HepG2 (cell line): ENCODE results near the gene SCRT2. TPM values are rescaled to one million over a fixed set of nuclear protein-coding genes. Genes with fewer than 3 reads are reported as not detected.

Experiments
- ATAC-seq: fragments of 200-7000 bp; cut with Tn5 transposase; 3 replicates; pipeline ENCODE4 v1.9.1; 2020; ENCODE audit warnings: mild to moderate bottlenecking, moderate library complexity
- BruUV-seq: library from RNA; stranded (reverse); fragments of 400-500 nt; replicated peaks from 2 replicates; lab custom pipeline; 2021; lab: Mats Ljungman, UMichigan
- CTCF ChIA-PET: fragments of 300-600 bp; formaldehyde crosslinking; extraction: SDS; loops from one replicate; lab custom pipeline; 2021; ENCODE audit warnings: low total read pairs, inconsistent platforms, low intra/inter-chr PET ratio; lab: Yijun Ruan, JAX
- POLR2A ChIA-PET: fragments of 350-600 bp; sonication (Branson Sonifier 250); formaldehyde crosslinking; loops from one replicate; lab custom pipeline; 2020; ENCODE audit warnings: antibody characterized with exemption, inconsistent platforms; lab: Yijun Ruan, JAX
- DNase-seq: peaks from one replicate; pipeline ENCODE4 v3.0.0-alpha.2; 2015; ENCODE audit warnings: low spot score
- FAIRE-seq: peaks from 3 replicates; lab custom pipeline; 2011; peaks lifted over from hg19 to GRCh38; lab: Jason Lieb, UNC
- H2AFZ ChIP-seq: one replicate; pipeline ENCODE4 v1.6.1; 2011; ENCODE audit warnings: low read length, inconsistent platforms
- H3K27ac ChIP-seq: fragments of 300-600 bp; 3 replicates; pipeline ENCODE4 v1.8.0; 2011; ENCODE audit warnings: mixed run types, mild to moderate bottlenecking, mixed read lengths, low read length, inconsistent platforms; ENCODE audit not compliant: insufficient read depth; ENCODE audit errors: extremely low read length
- H3K27me3 ChIP-seq, 2 experiments: fragments of 200-600 bp in 1 of 2; 2 replicates in 1 of 2; 3 replicates in 1 of 2; pipeline versions ENCODE4 v1.6.0 to v1.8.0; 2011; ENCODE audit warnings: low read length in 2 of 2, mild to moderate bottlenecking in 2 of 2, moderate library complexity in 2 of 2, inconsistent platforms in 1 of 2; ENCODE audit not compliant: insufficient read depth in 2 of 2, control insufficient read depth in 1 of 2
- H3K36me3 ChIP-seq, 2 experiments: fragments of 200-600 bp in 1 of 2; replicated peaks in 1 of 2; 2 replicates in 1 of 2; 3 replicates in 1 of 2; pipeline versions ENCODE4 v1.5.1 to v1.8.0; 2011; ENCODE audit warnings: low read length in 2 of 2, inconsistent platforms in 1 of 2; ENCODE audit not compliant: insufficient read depth in 2 of 2, control insufficient read depth in 1 of 2
- H3K4me1 ChIP-seq: 2 replicates; pipeline ENCODE4 v1.5.1; 2012; ENCODE audit warnings: low read length, inconsistent platforms; ENCODE audit not compliant: insufficient read depth
- H3K4me2 ChIP-seq: 2 replicates; pipeline ENCODE4 v1.6.0; 2011; ENCODE audit warnings: low read depth, low read length, inconsistent platforms
- H3K4me3 ChIP-seq, 3 experiments: fragments of 200-600 bp in 1 of 3; sonication (generic), shearing (Covaris generic) in 1 of 3; replicated peaks in 1 of 3; 2 replicates each; pipeline ENCODE4 v1.5.1; 2011 to 2016; ENCODE audit warnings: low read length in 3 of 3, inconsistent platforms in 2 of 3, low read depth in 2 of 3, mild to moderate bottlenecking in 2 of 3, control low read depth in 1 of 3, mixed read lengths in 1 of 3; ENCODE audit not compliant: insufficient read depth in 1 of 3
- H3K79me2 ChIP-seq: one replicate; pipeline ENCODE4 v1.6.1; 2011; ENCODE audit warnings: low read length, inconsistent platforms; ENCODE audit not compliant: insufficient read depth
- H3K9ac ChIP-seq: 2 replicates; pipeline ENCODE4 v1.6.0; 2011; ENCODE audit warnings: mild to moderate bottlenecking, low read depth, low read length, inconsistent platforms; ENCODE audit not compliant: insufficient read depth
- H3K9me3 ChIP-seq: 2 replicates; pipeline ENCODE4 v1.5.1; 2012; ENCODE audit warnings: mild to moderate bottlenecking, low read length
- H4K20me1 ChIP-seq: 2 replicates; pipeline ENCODE4 v1.6.0; 2011; ENCODE audit warnings: inconsistent platforms, mild to moderate bottlenecking, low read length, moderate library complexity; ENCODE audit not compliant: insufficient read depth
- ARID5B ChIP-seq: IDR thresholded peaks from 2 replicates; pipeline ENCODE4 v1.4.0; 2020; ENCODE audit warnings: mild to moderate bottlenecking, missing genetic modification reagents
- CREBL2 ChIP-seq: sonication (generic); formaldehyde crosslinking; IDR thresholded peaks from 2 replicates; pipeline ENCODE4 v1.8.1; 2023; ENCODE audit warnings: missing genetic modification reagents, mild to moderate bottlenecking, borderline replicate concordance
- FOXO4 ChIP-seq: sonication (generic); formaldehyde crosslinking; conservative IDR thresholded peaks from 2 replicates; pipeline ENCODE4 v1.8.1; 2023; ENCODE audit warnings: missing genetic modification reagents
- GPBP1L1 ChIP-seq: sonication (generic); formaldehyde crosslinking; IDR thresholded peaks from 2 replicates; pipeline ENCODE4 v1.5.0; 2020; ENCODE audit warnings: mild to moderate bottlenecking, missing genetic modification reagents
- HMGA1 ChIP-seq: sonication (generic); formaldehyde crosslinking; conservative IDR thresholded peaks from 2 replicates; pipeline ENCODE4 v1.4.0; 2020; ENCODE audit warnings: missing genetic modification reagents
- MIER3 ChIP-seq: IDR thresholded peaks from 2 replicates; pipeline ENCODE4 v1.6.1; 2016; ENCODE audit warnings: missing compliant biosample characterization, borderline replicate concordance
- SALL2 ChIP-seq: sonication (generic); formaldehyde crosslinking; IDR thresholded peaks from 2 replicates; pipeline ENCODE4 v1.8.1; 2023; ENCODE audit warnings: mild to moderate bottlenecking, missing genetic modification reagents, inconsistent platforms
- SAP130 ChIP-seq: IDR thresholded peaks from 2 replicates; pipeline ENCODE4 v1.6.1; 2016; ENCODE audit warnings: low read depth
- TEAD2 ChIP-seq: sonication (generic); formaldehyde crosslinking; IDR thresholded peaks from 2 replicates; pipeline ENCODE4 v1.9.0; 2021; ENCODE audit warnings: missing genetic modification reagents
- TEF ChIP-seq: sonication (generic); formaldehyde crosslinking; IDR thresholded peaks from 2 replicates; pipeline ENCODE4 v1.5.0; 2020; ENCODE audit warnings: missing genetic modification reagents
- ZBTB21 ChIP-seq: sonication (generic); formaldehyde crosslinking; IDR thresholded peaks from 2 replicates; pipeline ENCODE4 v1.4.0; 2020; ENCODE audit warnings: missing genetic modification reagents
- ZFP36L1 ChIP-seq: sonication (generic); formaldehyde crosslinking; IDR thresholded peaks from 2 replicates; pipeline ENCODE4 v1.8.0; 2022; ENCODE audit warnings: mild to moderate bottlenecking, missing genetic modification reagents, moderate library complexity
- ZNF235 ChIP-seq: sonication (generic); formaldehyde crosslinking; IDR thresholded peaks from 2 replicates; pipeline ENCODE4 v1.8.1; 2023; ENCODE audit warnings: mild to moderate bottlenecking, missing genetic modification reagents, borderline replicate concordance
- ZNF724P ChIP-seq: sonication (generic); formaldehyde crosslinking; IDR thresholded peaks from 2 replicates; pipeline ENCODE4 v1.8.0; 2022; ENCODE audit warnings: missing genetic modification reagents, borderline replicate concordance
- ZNF777 ChIP-seq: sonication (generic); formaldehyde crosslinking; IDR thresholded peaks from 2 replicates; pipeline ENCODE4 v1.4.0; 2020; ENCODE audit warnings: missing genetic modification reagents
- WGBS: methylation state at CpG from one replicate; pipeline ENCODE4 v1.1.6; 2017; ENCODE audit warnings: low lambda C conversion rate; 5-methylcytosine and 5-hydroxymethylcytosine counted together
- in situ Hi-C: cut with HindIII; loops from 2 replicates; pipeline ENCODE4 v1.10.0; 2017; ENCODE audit warnings: low pct_unique_long_range_greater_than_20kb; ENCODE audit not compliant: extremely low pct_ligation_motif_present
- intact Hi-C: fragments of 100-400 bp; cut with micrococcal nuclease; formaldehyde crosslinking; loops from one replicate; pipeline ENCODE4 v1.10.0; 2022; ENCODE audit not compliant: unreplicated experiment
- polyA plus RNA-seq, 8 experiments: library from polyadenylated mRNA; depleted of rRNA in 3 of 8; stranded (reverse) in 7 of 8; unstranded in 1 of 8; fragments of >200 nt; fragmentation: Illumina TruSeq in 4 of 8; extraction: Trizol in 4 of 8; gene quantifications; 2 replicates each; pipeline versions ENCODE4 v1.2.1 to v1.2.3, GENCODE V29; 2011 to 2016; ENCODE audit warnings: low read depth in 4 of 8, missing spikeins in 1 of 8, mixed read lengths in 1 of 8; ENCODE audit not compliant: insufficient read depth in 1 of 8
- total RNA-seq, 5 experiments: library from RNA; depleted of rRNA; stranded (reverse); fragments of >200 nt; fragmentation: Illumina TruSeq; extraction: Trizol; gene quantifications; 2 replicates each; pipeline ENCODE4 v1.2.3, GENCODE V29; 2016; ENCODE audit warnings: low read depth in 1 of 5

Gene SCRT2
- total and polyA plus RNA-seq, 2 of the 13 experiments (the other 11 are each of a cell fraction or from before 2014, with no cell fraction given) = not detected

- no peak for TF ChIP-seq TEF
- no peak for TF ChIP-seq ZNF724P
- no peak for TF ChIP-seq SAP130
- TF ChIP-seq ZNF777 (CRISPR knock-in tag) = no peak
- no peak for TF ChIP-seq ZBTB21 (CRISPR knock-in tag)
Measured at GRCh38 chr20:667351-668034, 8.1 kb downstream of the SCRT2 start (continued).

GRCh38 chr20:666877-667276 is 8.7 kb downstream of the SCRT2 start:
- BruUV-seq = no TSS peak
- H3K27me3 ChIP-seq = peaks cover 10 to 65% of the 10 kb centered on the region in 2 experiments; a peak in 4 of 5 replicates
- TF ChIP-seq ZFP36L1 = no peak
- no peak for TF ChIP-seq TEAD2
- no peak for TF ChIP-seq MIER3 (CRISPR knock-in tag)
- TF ChIP-seq ARID5B (CRISPR knock-in tag) = no peak
- TF ChIP-seq CREBL2 (CRISPR knock-in tag) = no peak
- no peak for TF ChIP-seq HMGA1 (CRISPR knock-in tag)
- TF ChIP-seq GPBP1L1 (CRISPR knock-in tag) = no peak
- TF ChIP-seq FOXO4 (CRISPR knock-in tag) = no peak
- no peak for TF ChIP-seq SALL2 (CRISPR knock-in tag)
- no peak for TF ChIP-seq ZNF235 (CRISPR knock-in tag)

More at GRCh38 chr20:666877-667276, 8.7 kb downstream of the SCRT2 start:
- in situ Hi-C loops = no loop called here
- DNase-seq (no peak), FAIRE-seq (no peak), ATAC-seq (no peak)
- Histone ChIP-seq H3K27ac (no peak overlapping the region), H3K9me3 (no peaks in the 10 kb centered on the region), H2AFZ (no peak overlapping the region), H3K36me3 (no peaks in the 10 kb centered on the region), H3K79me2 (no peaks in the 10 kb centered on the region), H3K4me2 (no peak overlapping the region), H3K4me1 (peaks cover 11% of the 10 kb centered on the region), H3K4me3 (no peak overlapping the region), H4K20me1 (no peaks in the 10 kb centered on the region), H3K9ac (no peak overlapping the region)
- intact Hi-C loops = loop anchor here (1.0 kb wide), 1 partner anchor 106 kb away; no protein-coding TSS in a partner anchor
- 8% methylated on average over 4 of the region's 4 CpGs for whole genome bisulfite sequencing
- ChIA-PET POLR2A (interaction anchor here (1.4 kb wide), 1 partner anchor 21 kb away, joined by 5 read pairs; no protein-coding TSS in a partner anchor), CTCF (interaction anchor here (0.6 to 3.9 kb wide), 6 partner anchors 14 to 105 kb away, joined by 3 to 32 read pairs (median 8); partner anchors contain the start of gene SRXN1)
